GM10847 (cell line): ENCODE measurements around the gene NT5DC1.

Experiments used
- POLR2A ChIP-seq: IDR thresholded peaks from 2 replicates; pipeline ENCODE4 v1.6.1; 2011; ENCODE audit not compliant: insufficient read length; ENCODE audit errors: extremely low read depth

The NT5DC1 gene

DNA sequence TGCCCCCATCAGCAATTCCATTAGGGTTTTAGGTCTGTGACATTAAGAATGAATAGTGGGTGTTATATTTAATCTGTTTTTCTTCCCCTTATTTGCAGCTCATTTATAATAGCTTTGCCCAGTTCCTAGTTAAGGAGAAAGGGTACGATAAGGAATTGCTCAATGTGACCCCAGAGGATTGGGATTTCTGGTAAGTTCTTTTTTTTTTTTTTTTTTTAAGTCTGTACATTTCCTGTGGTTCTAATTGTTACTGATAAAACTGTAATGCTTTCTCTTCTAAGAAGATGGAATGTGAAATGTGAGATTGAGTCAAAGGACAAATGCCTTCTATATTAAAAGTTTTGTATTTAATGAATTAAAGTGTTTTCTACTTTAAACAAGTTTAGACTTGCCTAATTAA lies 5.5 kb downstream of the NT5DC1 start:
- no peak for TF ChIP-seq POLR2A

DNA sequence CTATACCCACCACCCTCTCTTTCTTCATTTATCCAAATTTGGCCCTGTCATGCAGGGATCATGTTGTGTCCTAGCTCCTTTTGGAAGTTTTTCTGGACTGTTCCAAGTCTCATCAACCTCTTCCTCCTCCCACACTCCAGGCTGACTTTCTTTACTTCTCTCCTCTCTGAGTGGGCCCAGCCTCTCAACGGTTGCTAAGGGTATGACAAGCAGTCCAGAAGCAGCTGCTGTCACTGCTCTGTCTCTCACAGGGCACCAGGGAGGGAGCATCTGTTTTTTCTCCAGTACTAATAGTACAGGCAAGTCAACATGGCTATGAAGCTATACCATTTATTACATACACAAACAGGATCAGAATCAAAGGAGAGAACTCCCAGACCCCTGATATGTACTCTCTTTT lies 8.2 kb downstream of the NT5DC1 start:
- TF ChIP-seq POLR2A: no peak

DNA sequence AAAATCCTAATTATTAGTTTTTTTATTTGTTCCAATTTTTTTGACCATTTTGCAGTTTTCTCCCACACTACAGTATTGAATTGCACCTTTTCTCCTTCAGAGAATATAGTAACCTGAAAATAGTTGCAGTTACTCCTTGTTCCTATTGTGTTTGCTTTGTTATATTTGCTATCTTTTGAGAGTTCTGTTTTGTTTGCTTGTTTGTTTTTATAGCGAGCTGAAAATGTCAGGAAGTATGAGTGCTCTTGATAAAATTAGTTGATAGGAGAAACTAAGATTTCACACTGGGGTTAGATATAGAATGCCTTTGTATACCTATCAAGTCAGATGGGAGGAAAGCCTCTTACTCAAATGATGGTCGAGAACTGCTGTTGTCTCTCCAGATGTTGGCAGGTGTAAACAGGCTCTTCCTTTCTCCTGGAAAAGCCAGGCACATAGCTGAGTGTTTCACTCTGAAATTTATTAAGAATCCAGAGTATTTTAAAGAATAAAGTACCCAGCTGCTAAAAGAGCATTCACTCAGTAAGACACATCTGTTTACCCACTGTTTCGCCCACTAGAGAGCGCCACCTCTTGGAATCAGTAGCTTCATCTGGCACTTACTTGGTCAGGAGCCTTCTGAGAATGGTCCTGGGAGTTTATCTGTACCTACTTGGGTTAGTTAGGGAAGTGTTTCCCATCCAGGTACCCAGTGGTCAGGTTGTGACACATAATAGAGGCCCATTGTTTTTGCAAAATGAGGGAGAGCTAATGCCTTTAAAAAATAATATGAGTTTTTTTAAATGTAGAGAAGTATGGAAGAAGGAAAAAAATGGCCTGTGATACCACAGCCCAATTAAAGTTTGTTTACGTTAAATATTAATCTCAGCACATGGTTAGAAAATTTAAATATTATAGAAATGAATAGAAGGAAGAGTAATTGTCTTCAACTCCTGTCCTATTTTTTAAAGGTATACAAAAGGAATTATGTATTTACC lies 11.2 kb downstream of the NT5DC1 start:
- no peak for TF ChIP-seq POLR2A

DNA sequence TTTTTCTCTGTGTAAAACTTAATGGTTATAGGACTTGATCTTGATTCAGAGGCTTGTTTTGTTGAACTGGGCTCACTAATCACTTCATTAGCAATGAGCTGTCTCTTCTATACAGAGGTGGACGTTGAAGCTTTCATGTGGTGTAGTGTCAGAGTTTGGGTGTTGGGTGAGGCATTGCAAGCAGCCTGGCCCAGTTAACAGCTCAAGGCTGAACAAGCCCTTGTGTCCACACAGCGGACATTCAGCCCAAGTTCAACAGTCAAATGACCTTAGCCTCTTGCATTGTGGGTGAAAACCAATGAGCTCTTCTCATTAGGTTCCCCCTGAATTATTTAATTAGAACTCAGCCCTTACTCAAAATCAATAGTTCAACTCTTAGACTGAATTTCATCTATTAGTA lies 12.7 kb downstream of the NT5DC1 start:
- no peak for TF ChIP-seq POLR2A

DNA sequence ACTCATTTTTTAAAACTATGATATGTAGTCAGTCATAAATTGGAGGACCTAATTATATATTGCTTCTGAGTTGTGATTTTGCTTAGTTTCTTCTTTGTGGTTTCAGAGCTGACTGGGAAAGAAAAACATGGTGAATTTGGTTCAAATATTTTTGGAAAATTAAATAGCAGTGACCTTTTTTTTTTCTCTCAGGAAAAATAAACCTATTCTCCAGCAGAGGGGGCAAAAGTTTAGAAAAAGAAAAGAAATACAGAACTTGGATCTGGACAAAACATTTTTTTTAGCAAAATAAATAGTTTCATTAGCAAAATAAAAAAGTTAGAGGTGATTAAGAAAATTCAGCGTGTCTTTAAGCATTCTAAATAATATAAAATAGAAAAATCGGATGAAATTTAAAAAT lies 15.1 kb downstream of the NT5DC1 start:
- no peak for TF ChIP-seq POLR2A

DNA sequence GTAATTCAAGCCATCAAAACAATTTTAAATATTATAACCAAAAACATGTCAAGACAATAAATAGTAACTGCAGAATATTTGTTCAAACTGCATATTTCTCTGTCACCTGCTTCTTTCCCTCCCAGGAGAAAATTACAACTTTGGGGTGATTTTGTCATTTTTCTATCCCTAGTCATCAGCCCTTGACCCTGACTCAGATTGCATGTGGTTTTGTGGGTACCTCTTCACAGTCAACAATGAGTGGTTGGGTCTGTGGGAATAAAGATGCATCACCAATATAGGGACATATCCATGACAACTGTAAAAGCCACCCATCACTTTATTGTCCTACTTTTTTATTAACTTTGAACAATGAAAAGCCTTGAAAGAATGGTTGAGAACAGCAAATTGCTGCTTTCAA lies 18.0 kb downstream of the NT5DC1 start:
- no peak for TF ChIP-seq POLR2A

DNA sequence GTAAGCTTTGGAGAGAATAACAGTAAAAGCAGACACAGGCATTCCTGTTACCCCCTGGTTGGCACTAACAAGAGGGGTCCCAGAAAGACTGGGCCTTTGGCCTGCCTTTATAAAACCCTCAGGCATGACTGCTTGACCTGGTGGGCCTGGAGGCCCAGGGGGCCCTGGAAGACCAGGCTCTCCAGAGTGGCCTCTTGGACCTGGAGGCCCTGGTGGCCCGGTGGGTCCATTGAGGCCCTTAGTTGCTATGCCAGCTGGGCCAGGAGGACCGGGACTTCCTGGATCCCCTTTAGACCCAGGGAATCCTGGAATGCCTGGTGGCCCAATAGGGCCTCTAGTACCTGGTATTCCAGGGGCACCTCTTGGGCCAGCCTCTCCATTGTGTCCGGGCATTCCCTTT lies 19.8 kb downstream of the NT5DC1 start:
- TF ChIP-seq POLR2A: no peak

DNA sequence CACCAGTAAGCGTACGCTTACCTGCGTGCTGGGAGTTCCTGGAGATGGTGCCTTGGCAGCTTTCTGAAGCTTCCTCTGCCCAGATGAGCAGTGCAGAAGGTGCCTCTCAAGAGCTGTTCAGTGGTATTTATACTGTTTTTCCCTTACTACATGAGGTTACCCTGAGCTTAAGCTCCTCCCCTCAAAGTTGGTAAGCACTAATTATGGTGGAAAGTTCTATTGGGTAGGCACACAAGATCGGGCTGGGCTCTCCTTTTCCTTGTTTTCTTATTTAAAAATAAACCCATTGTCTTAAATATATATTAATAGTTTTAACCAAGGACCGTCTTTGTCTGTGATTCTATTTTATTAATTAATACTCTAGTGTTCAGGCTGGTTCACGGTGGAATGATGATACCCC lies 25.4 kb downstream of the NT5DC1 start, which contains the start of gene COL10A1:
Gene COL10A1, minus strand, starts transcription at position 101 of the 400 bp plus-strand sequence. CDS start 640 bp downstream, outside the sequence.
- TF ChIP-seq POLR2A: no peak

DNA sequence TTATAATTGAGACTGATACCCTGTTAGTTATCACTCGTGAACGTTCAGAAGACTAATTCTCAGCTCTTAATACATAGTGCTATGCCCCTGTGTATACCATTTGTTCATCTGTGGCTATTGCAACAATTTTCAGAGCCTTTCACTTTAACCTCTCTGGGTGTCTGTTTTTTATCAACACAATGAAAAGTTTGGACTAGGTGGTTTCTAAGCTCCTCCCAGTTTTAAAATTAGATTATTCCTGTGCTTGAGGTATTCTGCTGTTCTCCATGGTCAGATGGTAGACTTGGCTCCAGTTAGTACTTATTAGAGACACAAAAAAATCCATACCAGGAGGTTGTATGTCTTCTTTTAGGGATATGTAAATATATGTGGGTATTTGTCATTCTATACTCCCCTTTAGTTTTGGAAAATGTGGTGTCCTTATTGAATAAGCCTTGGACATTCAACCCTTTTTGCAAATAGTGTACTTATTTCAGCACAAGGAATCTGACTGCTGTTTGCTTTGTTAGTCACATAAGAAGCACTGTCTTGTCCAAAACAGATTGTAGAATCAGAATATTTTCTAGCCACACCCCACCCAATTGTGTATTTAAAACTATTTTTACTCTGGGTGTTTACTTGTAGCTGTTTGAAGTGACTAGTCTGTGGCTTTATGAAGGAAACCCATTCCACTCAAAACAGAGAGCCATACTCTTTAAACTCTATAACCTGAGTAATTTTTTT lies 27.3 kb downstream of the NT5DC1 start:
- TF ChIP-seq POLR2A: no peak

DNA sequence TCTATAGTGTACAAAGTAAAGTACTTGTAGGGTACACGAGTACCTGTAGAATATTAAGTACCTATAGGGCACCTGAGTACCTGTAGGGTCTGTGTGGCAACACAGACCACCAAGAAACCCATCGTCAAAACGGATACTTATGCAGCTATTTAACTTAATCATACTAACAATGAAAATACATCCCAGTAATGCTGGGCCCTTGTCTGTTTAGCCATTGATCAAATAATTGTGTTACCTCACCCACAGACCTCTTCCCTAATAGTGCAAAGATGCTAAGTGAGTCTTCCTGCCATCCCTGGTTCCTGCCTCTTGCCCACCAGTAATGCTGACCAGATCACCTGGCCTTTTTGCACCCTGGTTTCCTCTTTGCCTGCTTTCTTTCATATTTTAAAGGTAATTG lies 32.8 kb downstream of the NT5DC1 start:
- no peak for TF ChIP-seq POLR2A

DNA sequence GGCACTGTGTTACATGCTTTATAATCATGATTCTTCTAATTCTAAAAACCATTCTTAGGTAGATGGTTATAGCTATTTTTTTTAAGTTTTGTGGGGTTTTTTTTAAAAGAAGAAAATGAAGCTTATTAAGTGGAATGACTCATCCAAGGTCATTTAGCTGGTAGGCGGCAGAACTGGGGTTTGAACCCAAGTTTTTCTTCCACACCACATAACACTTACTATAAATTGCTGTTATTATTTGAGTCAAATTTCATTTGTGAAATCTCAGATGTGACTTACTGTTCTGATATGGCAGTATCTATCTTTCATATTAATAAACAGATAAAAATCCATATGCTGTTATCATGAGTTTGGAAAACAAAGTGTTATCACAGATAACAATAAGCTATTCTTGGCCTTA lies 35.7 kb downstream of the NT5DC1 start:
- TF ChIP-seq POLR2A: no peak

DNA sequence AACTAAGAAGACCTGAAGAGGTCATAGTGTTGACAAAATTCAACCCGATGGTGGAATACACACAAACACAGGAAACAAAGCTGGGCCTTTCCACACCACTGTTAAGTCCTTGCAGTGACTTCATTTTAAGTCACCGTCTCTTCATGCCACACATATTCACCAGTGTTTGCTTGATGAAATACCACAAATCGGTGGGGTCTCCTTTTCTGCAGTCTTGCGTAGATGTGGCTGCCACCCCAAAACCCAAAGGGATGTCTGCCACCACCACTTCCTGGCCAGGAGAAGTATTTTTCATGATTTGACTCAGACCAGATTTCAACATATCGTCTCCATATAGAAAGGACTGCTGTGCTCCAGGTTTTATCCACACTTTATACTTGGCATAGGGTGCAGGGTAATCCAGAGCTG lies 36.3 kb downstream of the NT5DC1 start:
- TF ChIP-seq POLR2A: no peak

DNA sequence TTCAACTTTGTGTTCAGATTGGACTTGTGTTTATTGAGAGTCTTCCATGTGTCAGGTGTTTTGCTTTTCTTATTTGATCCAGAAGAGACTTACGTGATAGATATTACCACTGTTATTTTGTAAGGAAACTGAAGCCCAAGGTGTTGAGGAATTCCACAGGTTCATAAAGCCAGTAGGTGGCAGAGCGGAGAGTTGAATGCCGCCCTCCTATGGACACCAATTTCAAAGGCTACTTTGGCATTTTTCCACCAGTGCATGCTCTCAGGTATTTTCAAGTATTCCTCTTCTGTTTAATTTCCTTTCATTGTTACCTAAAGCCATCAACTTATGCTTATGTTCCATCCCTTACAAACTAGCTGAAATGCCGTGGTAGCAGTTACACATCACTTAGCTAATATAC lies 39.3 kb downstream of the NT5DC1 start:
- TF ChIP-seq POLR2A: no peak

DNA sequence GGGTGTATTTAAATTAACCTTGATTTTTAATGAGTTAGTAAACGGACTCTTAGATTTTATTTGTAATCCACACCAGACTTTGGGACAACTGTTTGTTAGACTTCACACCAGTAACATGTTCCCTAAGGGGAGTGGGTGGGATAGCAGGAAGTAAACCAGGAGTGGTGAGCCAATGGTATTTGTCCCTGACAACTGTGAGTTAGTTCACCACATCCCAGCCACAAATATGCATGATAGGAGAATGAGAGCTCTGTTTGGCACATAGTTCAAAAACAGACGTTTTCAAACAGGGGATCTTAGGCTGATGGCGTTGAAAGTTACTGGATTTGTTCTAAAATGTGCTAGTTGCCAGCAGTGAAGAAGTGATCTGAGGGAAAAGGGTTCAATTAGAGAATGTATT lies 44.0 kb downstream of the NT5DC1 start:
- TF ChIP-seq POLR2A: no peak

DNA sequence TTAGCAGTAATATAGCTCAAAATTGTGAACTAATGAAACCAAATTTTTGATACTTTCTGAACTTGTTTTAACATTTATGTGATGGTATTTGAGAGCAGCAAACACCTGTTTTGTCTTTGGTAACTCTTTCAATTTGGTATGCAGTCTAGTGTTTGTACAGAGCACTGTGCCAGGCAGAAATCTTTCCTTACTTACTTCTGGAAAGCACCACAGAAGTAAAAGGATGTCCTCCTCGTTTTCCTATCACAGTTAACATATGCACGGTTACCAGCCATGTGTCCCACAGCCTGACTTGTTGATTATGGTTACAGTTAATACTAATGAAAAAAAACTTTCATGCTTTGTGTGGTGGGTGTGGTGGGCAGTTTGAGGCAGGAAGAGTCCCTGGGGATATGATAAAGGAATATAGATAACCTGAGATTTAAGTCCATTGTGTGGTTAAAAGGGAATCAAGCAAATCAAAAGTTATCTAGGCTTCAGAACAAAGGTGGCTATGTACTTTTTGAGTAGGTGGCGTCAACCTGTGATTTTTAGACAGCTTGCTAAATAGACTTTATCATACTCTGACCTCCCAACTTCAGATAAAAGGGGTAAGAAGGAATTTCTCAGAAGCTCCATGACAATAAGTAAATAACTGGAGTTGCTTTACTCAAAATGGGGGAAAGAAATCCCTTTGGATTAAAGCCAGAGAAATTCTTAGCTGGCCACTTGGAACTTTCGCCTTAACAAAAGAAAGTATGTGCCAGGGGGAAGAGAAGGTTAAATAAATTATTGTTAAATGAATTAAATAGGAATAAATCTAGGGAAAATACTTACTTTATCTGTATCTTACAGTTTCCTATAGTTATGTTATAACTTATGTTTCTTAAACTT lies 45.4 kb downstream of the NT5DC1 start:
- TF ChIP-seq POLR2A: no peak
